ENCODE measurements around the gene IFNA21. TPM values are rescaled to one million over a fixed set of nuclear protein-coding genes. Genes with fewer than 3 reads are reported as not detected.

IFNA21 gene
- total and polyA plus RNA-seq, 4 donors = not detected

GRCh38 chr9:21153336-21154017, 13.0 kb downstream of the IFNA21 start (continued):
- TF ChIP-seq CTCF (IDR thresholded peaks at IDR 0.05; ENCODE audit: low read depth, low read length, missing input control) = no peak
- TF ChIP-seq GABPA (IDR thresholded peaks at IDR 0.05 in 1 of 2, conservative IDR thresholded peaks at IDR 0.05 in 1 of 2) = no peak
- TF ChIP-seq HNF4G (IDR thresholded peaks at IDR 0.05) = no peak

GRCh38 chr9:21144603-21145002, 21.9 kb downstream of the IFNA21 start:
- WGBS = 52% methylated on average over 1 of the region's 1 CpG
- no peak overlapping the region for H3K9ac ChIP-seq (ENCODE audit: low read depth in 1 of 2, low read length in 2 of 2)
- H3K27me3 ChIP-seq (ENCODE audit: control insufficient read depth in 4 of 4, insufficient read depth in 4 of 4, low read length in 3 of 4) = no peaks in the 10 kb centered on the region
- H3K27ac ChIP-seq (ENCODE audit: low read depth in 1 of 2, low read length in 2 of 2) = no peak overlapping the region
- H3K4me3 ChIP-seq (ENCODE audit: low read depth in 1 of 3, low read length in 3 of 3) = no peak overlapping the region
- H3K9me3 ChIP-seq (ENCODE audit: control insufficient read depth in 4 of 4, low read length in 3 of 4) = peaks cover 0 to 4% (median under 1%) of the 10 kb centered on the region in 4 donors
- TF ChIP-seq TAF1 (conservative IDR thresholded peaks at IDR 0.05) (no peak), REST (IDR thresholded peaks at IDR 0.05) (no peak), EGR1 (IDR thresholded peaks at IDR 0.05; ENCODE audit: low read depth in 2 of 2) (no peak), YY1 (IDR thresholded peaks at IDR 0.05) (no peak), HNF4A (conservative IDR thresholded peaks at IDR 0.05) (no peak), JUND (IDR thresholded peaks at IDR 0.05) (no peak), RXRA (IDR thresholded peaks at IDR 0.05) (no peak), MAX (IDR thresholded peaks at IDR 0.05) (no peak), HNF4G (IDR thresholded peaks at IDR 0.05) (no peak), ATF3 (IDR thresholded peaks at IDR 0.05) (no peak), SP1 (IDR thresholded peaks at IDR 0.05) (no peak), NR2F2 (IDR thresholded peaks at IDR 0.05) (no peak)
- no peaks in the 10 kb centered on the region for H3K36me3 ChIP-seq (ENCODE audit: control insufficient read depth in 4 of 4, insufficient read depth in 3 of 4, low read depth in 1 of 4, low read length in 3 of 4)
- no peaks in the 10 kb centered on the region for H3K4me1 ChIP-seq (ENCODE audit: control insufficient read depth in 4 of 4, insufficient read depth in 4 of 4, low read length in 3 of 4)
- no peak for DNase-seq (ENCODE audit: low spot score)

GRCh38 chr9:21141427-21141882, 25.0 kb downstream of the IFNA21 start, which contains the start of gene IFNW1:
IFNW1 (minus strand) TSS chr9:21141832; CDS start chr9:21141570, 262 bp downstream.
- Histone ChIP-seq H3K27ac (ENCODE audit: low read depth in 1 of 2, low read length in 2 of 2) (no peak within 1 kb of the TSS), H3K36me3 (ENCODE audit: control insufficient read depth in 4 of 4, insufficient read depth in 3 of 4, low read depth in 1 of 4, low read length in 3 of 4) (no peaks in the 10 kb centered on the region), H3K4me3 (ENCODE audit: low read depth in 1 of 3, low read length in 3 of 3) (no peak within 1 kb of the TSS), H3K27me3 (ENCODE audit: control insufficient read depth in 4 of 4, insufficient read depth in 4 of 4, low read length in 3 of 4) (no peaks in the 10 kb centered on the region), H3K4me1 (ENCODE audit: control insufficient read depth in 4 of 4, insufficient read depth in 4 of 4, low read length in 3 of 4) (no peaks in the 10 kb centered on the region), H3K9ac (ENCODE audit: low read depth in 1 of 2, low read length in 2 of 2) (no peak within 1 kb of the TSS), H3K9me3 (ENCODE audit: control insufficient read depth in 4 of 4, low read length in 3 of 4) (peaks cover 0 to 2% (median 0%) of the 10 kb centered on the region in 4 donors)
- 22% methylated on average over 1 of the region's 1 CpG for WGBS
- DNase-seq (ENCODE audit: low spot score) = no peak
- TF ChIP-seq SP1 (IDR thresholded peaks at IDR 0.05) (no peak), RAD21 (IDR thresholded peaks at IDR 0.05) (no peak), HNF4G (IDR thresholded peaks at IDR 0.05) (no peak), REST (IDR thresholded peaks at IDR 0.05) (no peak), JUND (IDR thresholded peaks at IDR 0.05) (no peak), NR2F2 (IDR thresholded peaks at IDR 0.05) (no peak), YY1 (IDR thresholded peaks at IDR 0.05) (no peak), FOXA1 (IDR thresholded peaks at IDR 0.05) (no peak), EGR1 (IDR thresholded peaks at IDR 0.05; ENCODE audit: low read depth in 2 of 2) (no peak), ZBTB33 (IDR thresholded peaks at IDR 0.05) (no peak), MAX (IDR thresholded peaks at IDR 0.05) (no peak), GABPA (IDR thresholded peaks at IDR 0.05 in 1 of 2, conservative IDR thresholded peaks at IDR 0.05 in 1 of 2) (no peak), TAF1 (conservative IDR thresholded peaks at IDR 0.05) (no peak)
